Suprapubic skin (tissue), 4 donors: ENCODE measurements around the gene FADS6. TPM values are rescaled to one million over a fixed set of nuclear protein-coding genes. Genes with fewer than 3 reads are reported as not detected.
"Not testable (repeated sequence)": the region's sequence is repeated elsewhere in the genome, so short reads cannot be mapped to it uniquely, and the experiment has no call there.

Experiments used
- DNase-seq, 2 donors: peaks; one replicate each; pipeline ENCODE4 v3.0.0-alpha.2; 2019; ENCODE audit warnings: low spot score in 2 of 2
- H3K27ac ChIP-seq: fragments of 200-600 bp; sonication (generic); one replicate; pipeline ENCODE4 v1.5.1; 2019
- H3K27me3 ChIP-seq: fragments of 200-600 bp; sonication (generic); one replicate; pipeline ENCODE4 v1.5.1; 2019
- H3K36me3 ChIP-seq: fragments of 200-600 bp; sonication (generic); one replicate; pipeline ENCODE4 v1.5.1; 2019
- H3K4me1 ChIP-seq: fragments of 200-600 bp; sonication (generic); one replicate; pipeline ENCODE4 v1.5.1; 2019
- H3K4me3 ChIP-seq: fragments of 200-600 bp; sonication (generic); one replicate; pipeline ENCODE4 v1.5.1; 2019; ENCODE audit warnings: mild to moderate bottlenecking
- H3K9me3 ChIP-seq: fragments of 200-600 bp; sonication (generic); one replicate; pipeline ENCODE4 v1.5.1; 2019
- EP300 ChIP-seq: sonication (generic); formaldehyde crosslinking; IDR thresholded peaks from one replicate; pipeline ENCODE4 v1.6.1; 2017; ENCODE audit warnings: antibody characterized with exemption
- POLR2A ChIP-seq, 2 donors: fragments of 450-650 bp; IDR thresholded peaks; one replicate each; pipeline ENCODE4 v1.6.1; 2017; ENCODE audit warnings: antibody characterized with exemption in 2 of 2, mild to moderate bottlenecking in 2 of 2, moderate library complexity in 2 of 2
- POLR2AphosphoS5 ChIP-seq, 3 donors: sonication (generic); formaldehyde crosslinking; IDR thresholded peaks; one replicate each; pipeline ENCODE4 v1.6.1; 2017; ENCODE audit warnings: antibody characterized with exemption in 3 of 3
- WGBS: methylation state at CpG from one replicate; pipeline ENCODE4 v1.1.5; 2018; 5-methylcytosine and 5-hydroxymethylcytosine counted together
- total RNA-seq, 4 donors: library from RNA; depleted of rRNA; stranded (reverse); fragments of >200 nt; gene quantifications; one replicate each; pipeline ENCODE4 v1.1.0, GENCODE V29; 2016
- TF ChIP-seq, protein P1 (sequence below), 2 donors: fragments of 200-600 bp in 1 of 2; fragments of 450-650 bp in 1 of 2; sonication (generic) in 1 of 2; IDR thresholded peaks; one replicate each; pipeline ENCODE4 v1.5.1; 2016 to 2019; ENCODE audit warnings: antibody characterized with exemption in 2 of 2, mild to moderate bottlenecking in 1 of 2, moderate library complexity in 1 of 2

Gene FADS6
- total RNA-seq, 4 donors from 2014 or later = 4.9 to 11.6 (median 8.1) TPM

DNA sequence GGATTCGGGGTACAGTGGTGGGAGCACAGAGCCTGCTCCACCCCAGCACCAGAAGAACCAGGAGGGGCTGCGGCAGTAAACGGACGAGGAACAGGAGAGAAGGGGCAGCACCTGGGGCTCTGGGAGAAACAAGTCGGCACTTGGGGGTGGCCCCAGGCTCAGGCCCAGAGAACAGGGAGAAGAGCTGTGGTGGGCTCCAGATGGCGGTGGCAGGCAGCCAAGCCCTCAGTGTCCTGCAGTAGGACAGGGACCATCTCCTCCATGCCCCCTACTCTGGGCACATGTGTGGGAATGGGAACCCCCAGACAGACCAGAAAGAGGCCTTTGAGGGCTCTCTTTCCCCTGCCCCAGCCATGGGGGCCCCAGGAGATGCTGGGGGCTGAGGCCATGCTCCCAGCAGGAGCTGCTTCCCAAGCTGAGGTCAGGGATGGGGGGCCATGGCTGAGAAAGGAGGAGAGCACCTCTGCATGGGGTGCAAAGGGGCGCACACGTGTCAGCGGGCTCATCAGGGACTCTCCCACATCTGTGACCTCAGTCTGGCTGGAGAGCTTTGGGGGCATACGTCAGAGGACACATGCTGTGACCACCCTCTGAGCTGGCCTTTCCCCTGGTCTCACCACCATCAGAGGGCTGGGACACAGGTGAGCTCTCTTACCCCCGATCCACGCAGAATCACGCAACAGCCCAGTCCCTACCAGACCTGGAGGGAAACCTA, 22.9 kb upstream of the FADS6 start:
- Histone ChIP-seq H3K27me3 (peaks cover 21% of the 10 kb centered on the region), H3K36me3 (no peaks in the 10 kb centered on the region), H3K27ac (no peak overlapping the region), H3K4me1 (peaks cover 10% of the 10 kb centered on the region), H3K4me3 (no peak overlapping the region), H3K9me3 (no peaks in the 10 kb centered on the region)
- 79% methylated on average over 12 of the region's 13 CpGs for WGBS
- TF ChIP-seq, protein P1, sequence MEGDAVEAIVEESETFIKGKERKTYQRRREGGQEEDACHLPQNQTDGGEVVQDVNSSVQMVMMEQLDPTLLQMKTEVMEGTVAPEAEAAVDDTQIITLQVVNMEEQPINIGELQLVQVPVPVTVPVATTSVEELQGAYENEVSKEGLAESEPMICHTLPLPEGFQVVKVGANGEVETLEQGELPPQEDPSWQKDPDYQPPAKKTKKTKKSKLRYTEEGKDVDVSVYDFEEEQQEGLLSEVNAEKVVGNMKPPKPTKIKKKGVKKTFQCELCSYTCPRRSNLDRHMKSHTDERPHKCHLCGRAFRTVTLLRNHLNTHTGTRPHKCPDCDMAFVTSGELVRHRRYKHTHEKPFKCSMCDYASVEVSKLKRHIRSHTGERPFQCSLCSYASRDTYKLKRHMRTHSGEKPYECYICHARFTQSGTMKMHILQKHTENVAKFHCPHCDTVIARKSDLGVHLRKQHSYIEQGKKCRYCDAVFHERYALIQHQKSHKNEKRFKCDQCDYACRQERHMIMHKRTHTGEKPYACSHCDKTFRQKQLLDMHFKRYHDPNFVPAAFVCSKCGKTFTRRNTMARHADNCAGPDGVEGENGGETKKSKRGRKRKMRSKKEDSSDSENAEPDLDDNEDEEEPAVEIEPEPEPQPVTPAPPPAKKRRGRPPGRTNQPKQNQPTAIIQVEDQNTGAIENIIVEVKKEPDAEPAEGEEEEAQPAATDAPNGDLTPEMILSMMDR (IDR thresholded peaks at IDR 0.05) = no peak
- TF ChIP-seq POLR2AphosphoS5 (IDR thresholded peaks at IDR 0.05) (no peak), EP300 (no peak), POLR2A (IDR thresholded peaks at IDR 0.05) (no peak)
- no peak for DNase-seq

DNA sequence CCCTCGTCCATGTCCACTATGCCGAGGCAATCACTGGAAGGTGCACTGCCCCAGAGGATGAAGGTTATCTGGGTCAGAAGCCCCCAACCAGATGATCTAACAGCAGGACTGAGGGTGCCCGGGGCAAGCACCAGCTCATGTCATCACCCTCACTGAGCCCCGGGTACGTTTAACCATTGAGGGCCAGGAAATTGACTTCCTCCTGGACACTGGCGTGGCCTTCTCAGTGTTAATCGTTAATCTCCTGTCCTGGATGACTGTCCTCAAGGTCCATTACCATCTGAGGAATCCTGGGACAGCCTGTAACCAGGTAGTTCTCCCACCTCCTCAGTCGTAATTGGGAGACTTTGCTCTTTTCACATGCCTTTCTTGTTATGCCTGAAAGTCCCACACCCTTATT, 18.0 kb upstream of the FADS6 start:
- not testable (repeated sequence) for DNase-seq, H3K36me3 ChIP-seq, H3K4me3 ChIP-seq, H3K9me3 ChIP-seq, H3K27me3 ChIP-seq, H3K27ac ChIP-seq
- 78% methylated on average over 8 of the region's 8 CpGs for WGBS
- peaks cover 17% of the 10 kb centered on the region for H3K4me1 ChIP-seq

DNA sequence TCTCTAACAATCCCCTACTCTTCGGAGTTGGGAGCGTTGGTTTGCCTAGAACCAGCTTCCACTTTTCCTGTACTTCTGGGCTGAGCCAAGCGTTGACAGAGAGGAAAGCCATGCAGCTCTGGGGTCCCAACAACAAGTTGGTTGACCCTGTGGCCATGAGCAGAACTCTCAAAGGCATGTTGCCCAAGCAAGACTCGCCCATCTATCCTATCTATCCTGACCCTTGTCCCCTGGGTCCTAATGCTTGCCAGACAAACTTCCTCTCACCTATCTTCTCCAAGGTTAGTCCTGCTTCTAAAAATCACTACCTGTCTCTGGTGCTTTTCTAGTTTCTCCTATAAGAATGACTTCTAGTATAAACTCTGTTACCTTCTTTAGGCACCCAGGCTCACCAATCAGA, 15.7 kb upstream of the FADS6 start:
- H3K4me3 ChIP-seq, H3K36me3 ChIP-seq, DNase-seq, H3K9me3 ChIP-seq, H3K27ac ChIP-seq, H3K27me3 ChIP-seq: not testable (repeated sequence)
- H3K4me1 ChIP-seq = peaks cover 17% of the 10 kb centered on the region
- 74% methylated on average over 4 of the region's 4 CpGs for WGBS

DNA sequence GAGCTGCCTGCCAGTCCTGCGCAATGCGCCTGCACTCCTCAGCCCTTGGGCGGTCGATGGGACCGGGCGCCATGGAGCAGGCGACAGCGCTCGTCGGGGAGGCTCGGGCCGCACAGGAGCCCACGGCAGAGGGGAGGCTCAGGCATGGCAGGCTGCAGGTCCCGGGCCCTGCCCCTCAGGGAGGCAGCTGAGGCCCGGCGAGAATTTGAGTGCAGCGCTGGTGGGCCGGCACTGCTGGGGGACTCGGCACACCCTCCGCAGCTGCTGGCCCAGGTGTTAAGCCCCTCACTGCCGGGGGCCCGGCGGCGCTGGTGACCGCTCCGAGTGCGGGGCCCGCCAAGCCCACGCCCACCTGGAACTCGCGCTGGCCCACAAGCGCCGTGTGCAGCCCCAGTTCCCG, 13.6 kb upstream of the FADS6 start:
- H3K27ac ChIP-seq = no peak overlapping the region
- H3K27me3 ChIP-seq = peaks cover 11% of the 10 kb centered on the region
- H3K9me3 ChIP-seq = no peaks in the 10 kb centered on the region
- no CpG with 5 or more reads among the region's 34 CpGs for WGBS
- no peak for DNase-seq
- peaks cover 17% of the 10 kb centered on the region for H3K4me1 ChIP-seq
- no peak for TF ChIP-seq POLR2AphosphoS5 (IDR thresholded peaks at IDR 0.05)
- TF ChIP-seq, protein P1 (IDR thresholded peaks at IDR 0.05) = no peak
- TF ChIP-seq POLR2A (IDR thresholded peaks at IDR 0.05) = no peak
- no peak for TF ChIP-seq EP300
- H3K36me3 ChIP-seq = no peaks in the 10 kb centered on the region
- H3K4me3 ChIP-seq = no peak overlapping the region

DNA sequence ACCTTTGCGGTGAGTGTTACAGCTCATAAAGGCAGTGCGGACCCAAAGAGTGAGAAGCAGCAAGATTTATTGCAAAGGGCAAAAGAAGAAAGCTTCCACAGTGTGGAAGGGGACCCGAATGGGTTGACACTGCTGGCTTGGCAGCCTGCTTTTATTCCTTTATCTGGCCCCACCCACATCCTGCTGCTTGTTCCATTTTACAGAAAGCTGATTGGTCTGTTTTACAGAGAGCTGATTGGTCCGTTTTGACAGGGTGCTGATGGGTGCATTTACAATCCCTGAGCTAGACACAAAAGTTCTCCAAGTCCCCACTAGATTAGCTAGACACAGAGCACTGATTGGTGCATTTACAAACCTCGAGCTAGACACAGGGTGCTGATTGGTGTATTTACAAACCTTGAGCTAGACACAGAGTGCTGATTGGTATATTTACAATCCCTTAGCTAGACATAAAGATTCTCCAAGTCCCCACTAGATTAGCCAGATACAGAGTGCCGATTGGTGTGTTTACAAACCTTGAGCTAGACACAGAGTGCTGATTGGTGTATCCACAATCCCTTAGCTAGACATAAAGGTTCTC, 12.9 kb upstream of the FADS6 start:
- not testable (repeated sequence) for H3K9me3 ChIP-seq
- 72% methylated on average over 6 of the region's 6 CpGs for WGBS

DNA sequence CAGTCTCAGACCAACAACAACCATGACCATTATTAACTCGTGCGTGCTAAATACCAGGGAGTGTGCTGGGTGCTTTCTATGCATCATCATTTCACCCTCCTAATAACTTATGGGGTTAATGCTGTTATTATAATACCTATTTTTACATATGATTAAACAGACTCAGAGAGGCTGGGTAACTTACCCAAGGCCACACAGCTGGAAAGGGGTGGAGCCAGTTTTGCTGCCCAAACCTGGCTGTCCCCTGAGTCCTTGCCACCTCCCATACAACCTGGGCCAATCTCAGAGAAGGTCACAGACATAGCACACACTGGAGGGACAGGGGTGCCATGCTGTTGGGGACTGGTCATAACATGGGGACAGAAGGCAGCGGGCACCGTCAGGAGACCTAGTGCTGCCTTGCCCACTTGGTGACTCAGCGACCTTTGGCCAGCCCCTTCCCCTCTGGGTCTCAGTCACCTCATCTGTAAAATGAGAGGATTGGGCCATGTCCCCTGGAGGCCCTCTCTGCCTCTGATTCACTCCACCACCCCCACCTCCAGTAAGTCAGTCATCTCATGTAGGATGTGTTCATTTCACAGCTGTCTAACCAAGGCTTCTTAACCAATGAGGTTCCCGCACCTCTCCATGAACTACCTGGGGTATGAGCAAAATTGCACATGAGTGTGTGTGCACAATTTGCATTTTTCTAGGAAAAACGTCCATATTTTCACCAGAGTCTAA, 11.4 kb upstream of the FADS6 start:
- no peaks in the 10 kb centered on the region for H3K9me3 ChIP-seq
- no peak overlapping the region for H3K27ac ChIP-seq
- 84% methylated on average over 6 of the region's 7 CpGs for WGBS
- DNase-seq = no peak
- peaks cover 11% of the 10 kb centered on the region for H3K27me3 ChIP-seq
- peaks cover 17% of the 10 kb centered on the region for H3K4me1 ChIP-seq
- no peaks in the 10 kb centered on the region for H3K36me3 ChIP-seq
- no peak overlapping the region for H3K4me3 ChIP-seq
- TF ChIP-seq, protein P1 (IDR thresholded peaks at IDR 0.05) = no peak
- no peak for TF ChIP-seq POLR2AphosphoS5 (IDR thresholded peaks at IDR 0.05)
- no peak for TF ChIP-seq POLR2A (IDR thresholded peaks at IDR 0.05)
- no peak for TF ChIP-seq EP300

More for the DNA sequence above, 12.9 kb upstream of the FADS6 start:
- DNase-seq, H3K4me3 ChIP-seq, H3K27ac ChIP-seq, H3K36me3 ChIP-seq: not testable (repeated sequence)
- peaks cover 11% of the 10 kb centered on the region for H3K27me3 ChIP-seq
- H3K4me1 ChIP-seq = peaks cover 17% of the 10 kb centered on the region
